HAP-1 (cell line): ENCODE results near the gene PTPN20.
"Not testable (repeated sequence)": the region's sequence is repeated elsewhere in the genome, so short reads cannot be mapped to it uniquely, and the experiment has no call there.

Experiments used
- DNase-seq, 2 experiments: peaks; one replicate each; pipeline ENCODE4 v3.0.0-alpha.2; 2016 to 2020; ENCODE audit warnings: low spot score in 2 of 2
- H3K27me3 ChIP-seq: fragments of 250-450 bp; sonication (Bioruptor Pico); 2 replicates; pipeline ENCODE4 v1.5.1; 2020; ENCODE audit warnings: low read depth, mild to moderate bottlenecking, moderate library complexity
- H3K36me3 ChIP-seq: fragments of 250-450 bp; sonication (Bioruptor Pico); replicated peaks from 2 replicates; pipeline ENCODE4 v1.5.1; 2020; ENCODE audit warnings: mild to moderate bottlenecking
- H3K4me1 ChIP-seq: fragments of 250-450 bp; sonication (Bioruptor Pico); 2 replicates; pipeline ENCODE4 v1.5.1; 2020; ENCODE audit warnings: mild to moderate bottlenecking
- H3K4me3 ChIP-seq: fragments of 250-450 bp; sonication (Bioruptor Pico); 2 replicates; pipeline ENCODE4 v1.5.1; 2020; ENCODE audit warnings: mild to moderate bottlenecking, moderate library complexity
- H3K9me3 ChIP-seq: fragments of 250-450 bp; sonication (Bioruptor Pico); 2 replicates; pipeline ENCODE4 v1.5.1; 2020; ENCODE audit warnings: mild to moderate bottlenecking, moderate library complexity
- in situ Hi-C: fragments of 300-500 bp; cut with MboI; formaldehyde crosslinking; loops from 3 replicates; pipeline ENCODE4 v1.14.3; 2020; ENCODE audit warnings: low sequenced_read_pairs, inconsistent platforms, mixed read lengths

Gene PTPN20

GRCh38 chr10:46911144-46911876 is at the start of gene PTPN20:
PTPN20 (plus strand) TSS chr10:46911428; CDS start chr10:46932500, 21,072 bp downstream.
- in situ Hi-C loops: not testable (repeated sequence)

DNA sequence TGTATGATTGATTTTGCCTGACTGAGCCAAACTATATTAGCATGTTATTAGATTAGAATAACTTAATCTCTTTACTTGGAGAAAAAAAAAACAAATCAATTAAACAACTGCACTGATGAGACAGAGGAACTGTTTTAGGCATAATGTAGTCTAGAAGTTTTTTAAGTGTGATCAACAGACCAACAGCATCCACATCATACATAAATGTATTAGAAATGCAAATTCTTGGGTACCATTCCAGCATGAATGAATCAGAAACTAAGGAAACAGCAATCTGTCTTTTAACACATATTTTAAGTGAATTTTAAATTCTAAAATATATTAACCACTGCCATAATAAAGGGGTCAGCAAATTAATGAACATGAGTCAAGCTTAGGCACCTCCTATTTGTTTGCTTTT is 41.5 kb upstream of the PTPN20 start:
- H3K27me3 ChIP-seq, H3K36me3 ChIP-seq, H3K4me3 ChIP-seq, H3K9me3 ChIP-seq, H3K4me1 ChIP-seq, DNase-seq, in situ Hi-C loops: not testable (repeated sequence)

More at GRCh38 chr10:46911144-46911876, at the start of gene PTPN20:
- H3K27me3 ChIP-seq, H3K36me3 ChIP-seq, DNase-seq, H3K4me3 ChIP-seq, H3K9me3 ChIP-seq, H3K4me1 ChIP-seq: not testable (repeated sequence)

- in situ Hi-C loops, H3K27me3 ChIP-seq, H3K4me3 ChIP-seq, DNase-seq, H3K9me3 ChIP-seq, H3K4me1 ChIP-seq, H3K36me3 ChIP-seq: not testable (repeated sequence)
Observed at GRCh38 chr10:46871583-46871982, 39.6 kb upstream of the PTPN20 start.

DNA sequence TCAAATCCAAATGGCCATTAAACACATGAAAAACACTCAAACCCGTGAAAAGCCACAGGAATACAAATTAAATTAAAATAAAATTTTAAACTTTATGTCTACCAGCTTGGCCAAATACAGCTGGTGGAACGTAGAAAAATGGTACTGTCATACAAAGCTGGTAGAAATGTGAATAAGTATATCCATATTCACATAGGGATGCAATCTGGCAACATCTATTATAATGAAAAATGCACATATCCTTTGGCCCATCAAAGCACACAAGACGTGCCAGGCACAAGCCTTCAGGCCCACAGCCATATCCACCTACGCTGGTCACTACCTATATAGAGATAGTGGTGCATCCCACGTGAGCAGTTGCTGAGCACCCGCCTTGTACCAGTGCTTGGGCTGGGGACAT is 35.9 kb upstream of the PTPN20 start:
- in situ Hi-C loops, H3K27me3 ChIP-seq, H3K4me3 ChIP-seq, H3K36me3 ChIP-seq, H3K9me3 ChIP-seq, DNase-seq, H3K4me1 ChIP-seq: not testable (repeated sequence)

DNA sequence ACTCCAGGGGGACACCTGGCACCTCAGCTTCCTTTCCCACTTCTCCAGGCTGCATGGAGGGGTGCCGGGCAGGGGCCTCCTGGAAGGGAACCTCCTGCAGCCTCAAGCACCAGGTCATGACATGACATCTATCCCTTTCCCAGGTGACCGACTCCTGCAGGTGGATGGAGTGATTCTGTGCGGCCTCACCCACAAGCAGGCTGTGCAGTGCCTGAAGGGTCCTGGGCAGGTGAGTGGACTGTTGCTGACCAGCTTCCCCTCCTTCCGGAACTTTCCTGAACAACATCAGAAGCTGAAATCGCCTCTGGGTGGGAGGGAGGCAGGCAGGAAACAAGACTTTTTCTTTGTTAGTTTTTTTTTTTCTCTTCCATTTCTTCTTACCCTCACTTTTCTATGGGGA is 34.5 kb upstream of the PTPN20 start:
- DNase-seq, H3K4me3 ChIP-seq, H3K27me3 ChIP-seq, in situ Hi-C loops, H3K9me3 ChIP-seq, H3K36me3 ChIP-seq, H3K4me1 ChIP-seq: not testable (repeated sequence)

GRCh38 chr10:46878761-46879160 is 32.5 kb upstream of the PTPN20 start:
- H3K36me3 ChIP-seq, H3K4me1 ChIP-seq, H3K27me3 ChIP-seq, H3K4me3 ChIP-seq, H3K9me3 ChIP-seq, in situ Hi-C loops: not testable (repeated sequence)
- DNase-seq: peak in 1 of 2 experiments; percentile 9

- H3K27me3 ChIP-seq, H3K4me1 ChIP-seq, in situ Hi-C loops, H3K9me3 ChIP-seq, H3K4me3 ChIP-seq, H3K36me3 ChIP-seq: not testable (repeated sequence)
- peak in 1 of 2 experiments; percentile 66 for DNase-seq
Observed at GRCh38 chr10:46890813-46891611, 20.2 kb upstream of the PTPN20 start.

DNA sequence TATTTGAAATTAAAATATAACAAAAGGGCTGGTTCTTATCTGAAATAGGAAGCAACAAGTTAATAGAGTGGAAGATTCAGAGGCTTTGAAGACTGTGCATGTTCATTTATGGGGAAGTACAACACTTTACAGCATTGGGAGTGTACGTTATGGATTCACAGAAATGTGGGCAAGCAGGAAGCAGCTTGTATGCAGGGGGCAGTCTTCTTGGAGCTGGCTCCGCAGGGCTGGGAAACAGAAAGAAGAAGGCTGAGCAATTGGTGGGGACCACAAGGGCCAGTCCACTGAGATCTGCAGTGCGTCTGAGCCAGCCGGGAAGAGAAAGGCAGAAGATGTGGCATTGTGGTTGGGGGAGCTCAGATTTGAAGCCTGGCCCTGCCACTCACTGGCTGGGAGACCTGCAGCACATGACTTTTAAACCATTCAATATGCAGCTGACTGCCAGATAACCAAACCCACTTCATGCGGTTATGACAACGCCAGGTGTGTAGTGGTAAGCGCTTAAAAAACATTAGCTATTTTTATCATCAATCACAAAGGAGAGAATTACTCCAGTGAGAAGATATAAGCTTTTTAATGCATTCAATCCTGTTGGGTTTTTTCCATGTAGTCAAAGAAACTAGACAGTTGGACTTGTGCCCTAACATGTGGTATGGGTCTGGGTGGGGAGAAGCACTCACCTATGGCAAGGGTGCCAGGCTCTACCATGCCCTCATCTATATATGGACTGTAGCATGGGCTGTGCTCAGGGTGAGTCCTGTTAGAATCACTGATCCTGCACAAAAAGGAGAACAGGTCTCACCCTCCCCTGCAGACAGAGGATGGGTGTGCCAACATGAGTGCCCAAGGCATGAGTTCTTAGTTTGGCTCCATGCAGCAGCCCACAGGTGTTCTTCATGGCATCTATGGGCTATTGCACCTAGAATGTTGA is 14.2 kb upstream of the PTPN20 start:
- H3K36me3 ChIP-seq, H3K9me3 ChIP-seq, H3K27me3 ChIP-seq, in situ Hi-C loops, DNase-seq, H3K4me1 ChIP-seq, H3K4me3 ChIP-seq: not testable (repeated sequence)

- H3K4me1 ChIP-seq, H3K4me3 ChIP-seq, in situ Hi-C loops, DNase-seq, H3K9me3 ChIP-seq, H3K36me3 ChIP-seq, H3K27me3 ChIP-seq: not testable (repeated sequence)
Observed at GRCh38 chr10:46901247-46901646, 10.0 kb upstream of the PTPN20 start.

DNA sequence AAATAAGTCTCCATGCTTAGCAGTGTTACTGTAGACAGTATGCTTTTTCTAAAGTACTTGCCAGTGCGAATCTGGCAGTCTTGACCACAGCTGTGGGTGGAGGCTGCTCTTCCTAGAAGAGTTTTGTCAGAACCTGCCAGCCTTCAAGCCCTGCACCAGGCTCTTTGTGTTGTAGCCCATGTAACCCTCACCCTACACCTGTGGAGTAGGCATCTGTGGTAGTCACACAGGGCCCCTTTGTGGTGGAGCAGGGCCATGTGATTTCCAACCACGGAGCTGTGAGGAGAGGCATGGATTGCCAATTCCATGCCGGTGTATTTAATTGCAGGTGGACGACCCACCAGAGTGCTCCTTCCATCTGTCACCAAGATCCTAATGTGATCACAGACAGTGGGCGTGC is 7.4 kb upstream of the PTPN20 start:
- H3K36me3 ChIP-seq, H3K9me3 ChIP-seq, in situ Hi-C loops, H3K4me1 ChIP-seq, H3K27me3 ChIP-seq, DNase-seq, H3K4me3 ChIP-seq: not testable (repeated sequence)

GRCh38 chr10:46906359-46906758 is 4.9 kb upstream of the PTPN20 start:
- DNase-seq, H3K9me3 ChIP-seq, H3K27me3 ChIP-seq, H3K36me3 ChIP-seq, H3K4me3 ChIP-seq, in situ Hi-C loops, H3K4me1 ChIP-seq: not testable (repeated sequence)

DNA sequence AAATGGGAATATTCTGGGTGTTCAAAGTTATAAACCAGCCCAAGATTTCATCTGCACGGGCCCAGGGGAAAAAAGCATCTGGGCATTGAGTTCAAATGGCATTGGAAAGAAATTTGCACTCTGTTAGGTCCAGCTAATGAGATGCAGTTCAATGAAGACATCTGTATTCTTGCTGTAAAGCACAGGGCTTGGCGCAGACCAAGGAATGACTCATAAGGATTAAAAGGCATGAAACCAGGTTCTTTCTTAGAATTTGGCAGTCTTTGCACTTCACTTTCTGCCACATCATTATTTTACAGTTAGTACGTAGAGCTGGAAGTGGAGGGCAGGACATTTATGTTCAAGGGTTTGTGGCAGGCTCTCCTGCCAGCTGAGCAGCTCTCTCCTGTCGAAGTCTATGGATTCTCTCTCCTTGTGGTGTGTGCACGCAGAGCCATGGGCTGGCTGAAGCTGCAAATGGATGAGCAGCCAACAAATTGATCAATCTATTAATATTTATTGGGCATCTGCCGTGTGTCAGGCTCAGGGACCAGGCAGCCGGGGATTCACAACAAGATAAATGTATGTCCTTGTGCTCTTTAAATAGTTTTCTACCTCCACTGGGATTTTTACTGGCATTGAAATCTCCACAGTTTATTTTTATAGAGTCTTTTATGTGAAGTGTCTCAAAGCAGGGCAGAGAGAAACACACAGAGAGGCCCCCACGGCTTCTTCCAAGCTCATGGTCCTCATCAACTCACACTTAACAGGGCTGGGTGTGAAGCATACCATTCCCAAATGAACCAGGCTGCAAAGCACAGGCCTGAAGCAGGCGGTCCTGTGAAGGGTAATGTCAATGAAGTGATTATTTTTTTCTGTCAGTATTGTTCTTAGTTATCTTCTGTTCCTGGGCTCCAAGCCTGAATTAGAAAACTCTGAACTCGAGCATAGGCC is 3.8 kb upstream of the PTPN20 start:
- in situ Hi-C loops, DNase-seq: not testable (repeated sequence)

DNA sequence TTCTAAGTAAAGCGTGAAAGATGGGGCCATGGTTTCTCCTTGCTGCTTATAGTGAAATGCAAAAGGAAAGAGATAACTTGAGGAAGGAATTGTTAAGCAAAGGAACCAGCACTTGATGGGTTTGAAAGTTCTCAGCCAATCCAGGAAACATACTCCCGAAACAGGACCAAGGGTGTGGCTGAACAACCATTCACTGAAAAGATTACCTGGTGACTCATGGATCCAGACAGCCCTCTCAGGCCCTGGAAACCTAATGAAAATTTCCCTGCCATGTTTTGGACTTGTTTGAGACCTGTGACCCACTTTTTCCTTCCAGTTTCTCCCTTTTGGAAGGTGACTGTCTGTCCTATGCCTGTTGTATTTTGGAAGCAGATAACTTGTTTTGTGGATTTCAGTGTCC is 11.3 kb downstream of the PTPN20 start:
- H3K4me3 ChIP-seq, H3K9me3 ChIP-seq, H3K36me3 ChIP-seq, H3K4me1 ChIP-seq, in situ Hi-C loops, H3K27me3 ChIP-seq, DNase-seq: not testable (repeated sequence)

More for the DNA sequence above, 3.8 kb upstream of the PTPN20 start:
- H3K4me1 ChIP-seq, H3K9me3 ChIP-seq, H3K36me3 ChIP-seq, H3K4me3 ChIP-seq, H3K27me3 ChIP-seq: not testable (repeated sequence)
